ENCODE results near the gene CAPZB.
A peak's percentile ranks its signal among the peaks of the same experiment; 100 is the strongest.

Gene CAPZB

GRCh38 chr1:19337289-19337688, 148.1 kb downstream of the CAPZB start:
- H3K4me1 ChIP-seq, result peaks cover 0 to 27% (median 14%) of the 10 kb centered on the region in 10 experiments; a peak in 10 of 20 replicates
- peak overlapping the region in 3 of 11 experiments; percentile 12 to 21 (median 19); a peak in 2 of 22 replicates for H3K4me2 ChIP-seq
- H3K27ac ChIP-seq, result no peak overlapping the region
- H3K4me3 ChIP-seq, result no peak overlapping the region
- H3K9me3 ChIP-seq (replicated peaks in 1 of 11), result no peaks in the 10 kb centered on the region
- H3K9ac ChIP-seq, result no peak overlapping the region
- H4K20me1 ChIP-seq, result peaks cover 0 to 93% (median 30%) of the 10 kb centered on the region in 11 experiments; a peak in 15 of 22 replicates
- peaks cover 24 to 48% (median 35%) of the 10 kb centered on the region in 11 experiments for H3K36me3 ChIP-seq
- no peaks in the 10 kb centered on the region for H3K27me3 ChIP-seq
- TF ChIP-seq Cebpa-rat (IDR thresholded peaks at IDR 0.05), result no peak

- TF ChIP-seq Cebpa-rat (IDR thresholded peaks at IDR 0.05), result no peak
- Histone ChIP-seq H3K27ac (no peak overlapping the region), H3K36me3 (peaks cover 21 to 43% (median 31%) of the 10 kb centered on the region in 11 experiments; a peak in 21 of 22 replicates), H3K9me3 (replicated peaks in 1 of 11) (no peaks in the 10 kb centered on the region), H3K4me1 (peaks cover 0 to 34% (median 12%) of the 10 kb centered on the region in 10 experiments; a peak in 10 of 20 replicates), H3K9ac (no peak overlapping the region), H3K27me3 (no peaks in the 10 kb centered on the region), H3K4me2 (peak overlapping the region in 1 of 11 experiments; percentile 5; a peak in 1 of 22 replicates), H3K4me3 (no peak overlapping the region), H4K20me1 (peaks cover 0 to 93% (median 30%) of the 10 kb centered on the region in 11 experiments; a peak in 15 of 22 replicates)
Measured at GRCh38 chr1:19336543-19336942, 148.8 kb downstream of the CAPZB start.

GRCh38 chr1:19333587-19334354, 151.6 kb downstream of the CAPZB start:
- H3K4me2 ChIP-seq, result no peak overlapping the region
- peak in 1 of 11 experiments; percentile 28; a peak in 1 of 22 replicates for TF ChIP-seq Cebpa-rat (IDR thresholded peaks at IDR 0.05)
- H3K27ac ChIP-seq, result no peak overlapping the region
- peaks cover 0 to 25% (median 14%) of the 10 kb centered on the region in 11 experiments; a peak in 16 of 22 replicates for H3K36me3 ChIP-seq
- H3K9ac ChIP-seq, result no peak overlapping the region
- no peaks in the 10 kb centered on the region for H3K27me3 ChIP-seq
- H3K9me3 ChIP-seq (replicated peaks in 1 of 11), result no peaks in the 10 kb centered on the region
- H4K20me1 ChIP-seq, result peaks cover 0 to 85% (median 9%) of the 10 kb centered on the region in 11 experiments; a peak in 10 of 22 replicates
- no peak overlapping the region for H3K4me3 ChIP-seq
- H3K4me1 ChIP-seq, result peaks cover 0 to 39% (median 12%) of the 10 kb centered on the region in 10 experiments; a peak in 10 of 20 replicates

- peaks cover 0 to 26% (median 12%) of the 10 kb centered on the region in 11 experiments; a peak in 15 of 22 replicates for H3K36me3 ChIP-seq
- TF ChIP-seq Cebpa-rat (IDR thresholded peaks at IDR 0.05), result no peak
- no peak overlapping the region for H3K4me2 ChIP-seq
- peaks cover 0 to 77% (median 7%) of the 10 kb centered on the region in 11 experiments; a peak in 10 of 22 replicates for H4K20me1 ChIP-seq
- no peaks in the 10 kb centered on the region for H3K9me3 ChIP-seq (replicated peaks in 1 of 11)
- no peaks in the 10 kb centered on the region for H3K27me3 ChIP-seq
- H3K9ac ChIP-seq, result no peak overlapping the region
- peaks cover 0 to 32% (median 6%) of the 10 kb centered on the region in 10 experiments; a peak in 10 of 20 replicates for H3K4me1 ChIP-seq
- no peak overlapping the region for H3K4me3 ChIP-seq
- no peak overlapping the region for H3K27ac ChIP-seq
Measured at GRCh38 chr1:19332832-19333231, 152.5 kb downstream of the CAPZB start.

GRCh38 chr1:19331262-19331878, 154.0 kb downstream of the CAPZB start:
- Histone ChIP-seq H3K4me2 (no peak overlapping the region), H3K27me3 (no peaks in the 10 kb centered on the region), H3K36me3 (peaks cover 0 to 38% (median 13%) of the 10 kb centered on the region in 11 experiments; a peak in 15 of 22 replicates), H4K20me1 (peaks cover 0 to 71% (median 0%) of the 10 kb centered on the region in 11 experiments; a peak in 9 of 22 replicates), H3K4me1 (peaks cover 2 to 29% (median 9%) of the 10 kb centered on the region in 10 experiments), H3K4me3 (no peak overlapping the region), H3K27ac (no peak overlapping the region), H3K9me3 (replicated peaks in 1 of 11) (no peaks in the 10 kb centered on the region), H3K9ac (no peak overlapping the region)
- TF ChIP-seq Cebpa-rat (IDR thresholded peaks at IDR 0.05), result no peak

GRCh38 chr1:19330449-19331135, 154.7 kb downstream of the CAPZB start:
- H3K9me3 ChIP-seq (replicated peaks in 1 of 11), result no peaks in the 10 kb centered on the region
- H3K9ac ChIP-seq, result no peak overlapping the region
- no peak for TF ChIP-seq Cebpa-rat (IDR thresholded peaks at IDR 0.05)
- H3K36me3 ChIP-seq, result peaks cover 0 to 39% (median 13%) of the 10 kb centered on the region in 11 experiments; a peak in 15 of 22 replicates
- no peaks in the 10 kb centered on the region for H3K27me3 ChIP-seq
- no peak overlapping the region for H3K4me2 ChIP-seq
- peaks cover 0 to 71% (median 3%) of the 10 kb centered on the region in 11 experiments; a peak in 10 of 22 replicates for H4K20me1 ChIP-seq
- H3K4me3 ChIP-seq, result no peak overlapping the region
- H3K27ac ChIP-seq, result no peak overlapping the region
- peaks cover 10 to 34% (median 16%) of the 10 kb centered on the region in 10 experiments for H3K4me1 ChIP-seq

- Histone ChIP-seq H3K27me3 (no peaks in the 10 kb centered on the region), H3K4me1 (peaks cover 19 to 44% (median 26%) of the 10 kb centered on the region in 10 experiments), H3K4me2 (no peak overlapping the region), H3K36me3 (peaks cover 3 to 49% (median 13%) of the 10 kb centered on the region in 11 experiments; a peak in 17 of 22 replicates), H3K27ac (no peak overlapping the region), H3K4me3 (no peak overlapping the region), H3K9ac (no peak overlapping the region), H4K20me1 (peaks cover 0 to 71% (median 7%) of the 10 kb centered on the region in 11 experiments; a peak in 12 of 22 replicates), H3K9me3 (replicated peaks in 1 of 11) (no peaks in the 10 kb centered on the region)
- TF ChIP-seq Cebpa-rat (IDR thresholded peaks at IDR 0.05), result no peak
Measured at GRCh38 chr1:19329611-19330010, 155.7 kb downstream of the CAPZB start.

- Histone ChIP-seq H3K36me3 (peaks cover 3 to 53% (median 13%) of the 10 kb centered on the region in 11 experiments; a peak in 17 of 22 replicates), H3K27ac (no peak overlapping the region), H3K27me3 (no peaks in the 10 kb centered on the region), H3K9ac (no peak overlapping the region), H3K9me3 (replicated peaks in 1 of 11) (no peaks in the 10 kb centered on the region), H3K4me1 (peaks cover 23 to 48% (median 30%) of the 10 kb centered on the region in 10 experiments), H3K4me3 (no peak overlapping the region), H3K4me2 (no peak overlapping the region), H4K20me1 (peaks cover 0 to 72% (median 12%) of the 10 kb centered on the region in 11 experiments; a peak in 12 of 22 replicates)
- TF ChIP-seq Cebpa-rat (IDR thresholded peaks at IDR 0.05), result no peak
Measured at GRCh38 chr1:19329188-19329587, 156.2 kb downstream of the CAPZB start.
